ENCODE measurements around the gene TUBB3.

GRCh38 chr16:89892055-89892630 is 31.0 kb upstream of the TUBB3 start:
- TF ChIP-seq CTCF (IDR thresholded peaks at IDR 0.05) (no peak), ZFX (IDR thresholded peaks at IDR 0.05; ENCODE audit: borderline replicate concordance) (no peak)

All from 22Rv1 (cell line).